B cell (primary cell): Measurements from ENCODE around the gene FOXK1. TPM values are rescaled to one million over a fixed set of nuclear protein-coding genes. Genes with fewer than 3 reads are reported as not detected.

Experiments
- ATAC-seq: fragments of 200-7000 bp; cut with Tn5 transposase; one replicate; pipeline ENCODE4 v1.10.0; 2021; ENCODE audit warnings: low read depth, mild to moderate bottlenecking, moderate number of reproducible peaks, moderate library complexity
- CTCF ChIA-PET: fragments of 350-600 bp; sonication (Branson Sonifier 250); formaldehyde crosslinking; loops from one replicate; lab custom pipeline; 2021; ENCODE audit warnings: antibody characterized with exemption, inconsistent platforms; lab: Charles Lee
- POLR2A ChIA-PET: fragments of 350-600 bp; sonication (Branson Sonifier 250); formaldehyde crosslinking; loops from one replicate; lab custom pipeline; 2021; ENCODE audit warnings: antibody characterized with exemption; lab: Charles Lee
- DNase-seq: peaks from one replicate; pipeline ENCODE4 v3.0.0; 2013
- H2AFZ ChIP-seq: 2 replicates; pipeline ENCODE4 v1.6.1; 2012; ENCODE audit warnings: mild to moderate bottlenecking, low read depth, low read length; ENCODE audit not compliant: insufficient read depth, poor library complexity, severe bottlenecking
- H3K27ac ChIP-seq, 2 donors: 1 replicate in 1 of 2; 2 replicates in 1 of 2; pipeline ENCODE4 v1.5.1; 2012 to 2013; ENCODE audit warnings: low read length in 2 of 2, mild to moderate bottlenecking in 2 of 2, moderate library complexity in 1 of 2
- H3K27me3 ChIP-seq, 4 experiments: fragments of 200-600 bp in 1 of 4; sonication (generic) in 1 of 4; replicated peaks in 1 of 4; 1 replicate in 2 of 4; 2 replicates in 2 of 4; pipeline versions ENCODE4 v1.6.1 to v1.7.0; 2013 to 2016; ENCODE audit warnings: low read length in 3 of 4, mild to moderate bottlenecking in 2 of 4, mixed read lengths in 1 of 4, moderate library complexity in 1 of 4; ENCODE audit not compliant: insufficient read depth in 4 of 4, control insufficient read depth in 3 of 4; ENCODE audit errors: control extremely low read depth in 1 of 4
- H3K36me3 ChIP-seq, 2 experiments: replicated peaks in 1 of 2; 1 replicate in 1 of 2; 2 replicates in 1 of 2; pipeline versions ENCODE4 v1.6.1 to v1.7.1; 2013; ENCODE audit warnings: low read length in 1 of 2; ENCODE audit not compliant: insufficient read depth in 2 of 2, control insufficient read depth in 1 of 2; ENCODE audit errors: control extremely low read depth in 1 of 2, extremely low read depth in 1 of 2
- H3K4me1 ChIP-seq, 2 donors: fragments of 200-600 bp in 1 of 2; sonication (generic) in 1 of 2; 1 replicate in 1 of 2; 2 replicates in 1 of 2; pipeline versions ENCODE4 v1.5.1 to v1.6.1; 2013 to 2017; ENCODE audit warnings: low read length in 2 of 2; ENCODE audit not compliant: control insufficient read depth in 2 of 2, insufficient read depth in 2 of 2
- H3K4me2 ChIP-seq: replicated peaks from 2 replicates; pipeline ENCODE3; 2012; ENCODE audit warnings: mild to moderate bottlenecking, low read depth, low read length; ENCODE audit not compliant: poor library complexity, severe bottlenecking
- H3K4me3 ChIP-seq, 5 experiments: fragments of 200-600 bp in 1 of 5; sonication (generic) in 1 of 5; 1 replicate in 3 of 5; 2 replicates in 2 of 5; pipeline versions ENCODE4 v1.5.1 to v1.7.0; 2011 to 2016; ENCODE audit warnings: low read length in 4 of 5, mild to moderate bottlenecking in 4 of 5, low read depth in 2 of 5, control low read depth in 1 of 5, moderate library complexity in 1 of 5; ENCODE audit not compliant: insufficient read depth in 1 of 5; ENCODE audit errors: control extremely low read depth in 1 of 5, extremely low read depth in 1 of 5
- H3K79me2 ChIP-seq: fragments of 200-600 bp; sonication (generic); one replicate; pipeline ENCODE4 v1.6.0; 2016; ENCODE audit warnings: low read length; ENCODE audit not compliant: control insufficient read depth, insufficient read depth
- H3K9ac ChIP-seq: fragments of 200-600 bp; sonication (generic); 2 replicates; pipeline ENCODE4 v1.6.1; 2017; ENCODE audit warnings: mild to moderate bottlenecking, low read length, moderate library complexity
- H3K9me3 ChIP-seq, 3 donors: one replicate each; pipeline versions ENCODE4 v1.6.1 to v1.7.1; 2013; ENCODE audit warnings: low read length in 2 of 3; ENCODE audit not compliant: control insufficient read depth in 2 of 3, insufficient read depth in 1 of 3; ENCODE audit errors: control extremely low read depth in 1 of 3
- H4K20me1 ChIP-seq: 2 replicates; pipeline ENCODE4 v1.6.0; 2012; ENCODE audit warnings: mild to moderate bottlenecking, low read length; ENCODE audit not compliant: insufficient read depth, control insufficient read depth, poor library complexity, severe bottlenecking
- H3K27ac Mint-ChIP-seq: one replicate; pipeline ENCODE4 v1.8.0; 2021; ENCODE audit warnings: mixed read lengths
- H3K27me3 Mint-ChIP-seq: one replicate; pipeline ENCODE4 v1.8.0; 2021; ENCODE audit warnings: mixed read lengths
- H3K4me1 Mint-ChIP-seq: one replicate; pipeline ENCODE4 v1.8.0; 2021; ENCODE audit warnings: mixed read lengths
- H3K4me3 Mint-ChIP-seq: one replicate; pipeline ENCODE4 v1.8.0; 2021; ENCODE audit warnings: mixed read lengths
- H3K9me3 Mint-ChIP-seq: one replicate; pipeline ENCODE4 v1.8.0; 2022; ENCODE audit warnings: mixed read lengths; ENCODE audit not compliant: insufficient read depth
- CTCF ChIP-seq: fragments of 200-600 bp; IDR thresholded peaks from one replicate; pipeline ENCODE4 v1.8.0; 2022; ENCODE audit warnings: antibody characterized with exemption, mild to moderate bottlenecking
- EZH2 ChIP-seq: IDR thresholded peaks from 2 replicates; pipeline ENCODE4 v1.6.1; 2012; ENCODE audit warnings: borderline replicate concordance, low read depth, mild to moderate bottlenecking, moderate library complexity, low read length; ENCODE audit not compliant: insufficient read depth, poor library complexity, severe bottlenecking
- WGBS: methylation state at CpG from one replicate; pipeline ENCODE4 v1.1.5; 2013; ENCODE audit warnings: missing lambda C conversion rate; ENCODE audit not compliant: insufficient coverage; 5-methylcytosine and 5-hydroxymethylcytosine counted together
- intact Hi-C: fragments of 100-400 bp; cut with micrococcal nuclease; formaldehyde crosslinking; loops from one replicate; pipeline ENCODE4 v1.10.0; 2022
- polyA plus RNA-seq: library from polyadenylated mRNA; depleted of rRNA; stranded (reverse); fragments of >200 nt; gene quantifications from 2 replicates; pipeline ENCODE4 v1.2.3, GENCODE V29; 2012
- total RNA-seq, 2 donors: library from RNA; stranded (reverse); fragments of 120-200 nt in 1 of 2; gene quantifications; 1 replicate in 1 of 2; 2 replicates in 1 of 2; pipeline versions ENCODE4 v1.2.3 to v1.2.4, GENCODE V29; 2013 to 2022

The FOXK1 gene
- total and polyA plus RNA-seq, 2 donors (not counting 1 experiment from before 2014, with no cell fraction given) = 17.9 to 56.2 TPM

GRCh38 chr7:4794591-4795350 lies 112.7 kb downstream of the FOXK1 start:
- H3K4me1 Mint-ChIP-seq = peaks cover 2% of the 10 kb centered on the region
- H3K4me3 Mint-ChIP-seq = no peak overlapping the region
- no peaks in the 10 kb centered on the region for H3K9me3 Mint-ChIP-seq
- Histone ChIP-seq H3K4me3 (no peak overlapping the region), H4K20me1 (no peaks in the 10 kb centered on the region), H3K79me2 (no peaks in the 10 kb centered on the region), H3K4me2 (no peak overlapping the region), H3K36me3 (peaks cover 0 to 17% of the 10 kb centered on the region in 2 experiments), H3K9ac (no peak overlapping the region), H3K4me1 (peaks cover 0 to 9% of the 10 kb centered on the region in 2 donors), H3K9me3 (peaks cover 0 to 14% (median 0%) of the 10 kb centered on the region in 3 donors), H3K27ac (no peak overlapping the region), H3K27me3 (no peaks in the 10 kb centered on the region), H2AFZ (no peak overlapping the region)
- TF ChIP-seq CTCF (no peak), EZH2 (no peak)
- 95% methylated on average over 16 of the region's 24 CpGs for WGBS
- CTCF ChIA-PET = interaction anchor here (4.6 kb wide), 1 partner anchor 291 kb away, joined by 54 read pairs; no protein-coding TSS in a partner anchor
- no peak for DNase-seq
- intact Hi-C loops = loop anchor here (5.0 to 10.0 kb wide), 2 partner anchors 180 to 398 kb away; partner anchors contain the start of gene WIPI2
- no peak for ATAC-seq
- no peak overlapping the region for H3K27ac Mint-ChIP-seq
- no peaks in the 10 kb centered on the region for H3K27me3 Mint-ChIP-seq
- POLR2A ChIA-PET = interaction anchor here (1.7 kb wide), 1 partner anchor 20 kb away, joined by 3 read pairs; the partner anchor contains the start of gene AP5Z1

GRCh38 chr7:4796453-4796852 lies 114.4 kb downstream of the FOXK1 start:
- Histone ChIP-seq H3K79me2 (no peaks in the 10 kb centered on the region), H2AFZ (no peak overlapping the region), H3K36me3 (peaks cover 0 to 5% of the 10 kb centered on the region in 2 experiments), H3K9me3 (peaks cover 0 to 14% (median 0%) of the 10 kb centered on the region in 3 donors), H3K27me3 (no peaks in the 10 kb centered on the region), H3K4me3 (no peak overlapping the region), H3K4me2 (no peak overlapping the region), H3K9ac (no peak overlapping the region), H3K27ac (no peak overlapping the region), H3K4me1 (peaks cover 0 to 9% of the 10 kb centered on the region in 2 donors), H4K20me1 (no peaks in the 10 kb centered on the region)
- Mint-ChIP-seq H3K4me1 (peaks cover 1% of the 10 kb centered on the region), H3K4me3 (no peak overlapping the region), H3K9me3 (no peaks in the 10 kb centered on the region), H3K27ac (no peak overlapping the region), H3K27me3 (no peaks in the 10 kb centered on the region)
- ChIA-PET POLR2A (interaction anchor here (1.7 kb wide), 1 partner anchor 21 kb away, joined by 3 read pairs; the partner anchor contains the start of gene AP5Z1), CTCF (interaction anchor here (0.8 to 4.6 kb wide), 4 partner anchors 18 to 290 kb away, joined by 3 to 54 read pairs (median 4); partner anchors contain the start of gene AP5Z1)
- no peak for DNase-seq
- 95% methylated on average over 4 of the region's 9 CpGs for WGBS
- intact Hi-C loops = loop anchor here (10.0 kb wide), 1 partner anchor 178 kb away; no protein-coding TSS in a partner anchor
- no peak for ATAC-seq
- no peak for TF ChIP-seq CTCF
- no peak for TF ChIP-seq EZH2
